ENCODE data around the gene PDE4D.

DNA sequence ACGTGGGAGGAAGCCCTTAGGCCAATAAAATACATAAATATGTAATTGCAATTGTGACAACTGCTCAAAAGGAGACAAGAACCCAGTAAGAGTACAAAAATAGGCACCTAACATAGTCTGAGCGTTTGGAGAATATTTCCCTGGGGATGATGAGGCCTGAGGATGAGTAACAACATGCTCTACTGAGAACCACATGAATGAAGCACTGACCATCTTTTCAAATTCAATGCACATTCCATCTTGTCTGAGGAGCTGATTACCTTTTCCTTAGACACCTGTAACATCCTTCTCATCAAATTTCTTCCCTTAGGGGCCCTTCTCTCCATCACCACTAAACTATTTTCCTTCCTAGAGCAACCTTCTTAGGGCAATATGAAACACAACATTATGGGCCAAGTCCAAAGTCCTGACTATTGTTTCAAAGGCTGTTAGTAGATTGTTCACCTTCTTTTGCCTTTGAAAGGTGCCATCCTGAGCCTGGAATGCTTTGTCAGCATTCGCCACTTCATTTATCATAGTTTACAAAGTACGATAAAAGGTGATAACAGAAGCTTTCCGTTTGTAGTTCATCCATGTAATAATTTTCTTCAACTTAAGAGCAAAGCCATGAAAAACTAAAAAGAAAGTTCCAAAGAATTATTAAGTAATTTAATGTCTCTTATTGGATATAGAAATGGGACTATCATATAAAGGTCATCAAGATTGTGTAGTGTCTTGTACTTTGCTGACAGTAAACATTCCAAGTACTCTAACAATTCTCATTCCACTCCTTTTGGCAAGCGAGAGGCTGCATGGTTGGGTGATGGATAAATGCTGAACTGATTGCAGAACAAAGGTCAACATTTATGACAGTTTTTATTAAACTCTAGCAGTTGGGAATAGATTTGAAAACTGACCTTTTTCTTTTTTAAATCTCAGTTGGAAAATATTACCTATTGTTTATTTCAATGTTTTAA, 471.3 kb downstream of the PDE4D start:
- TF ChIP-seq CTCF (IDR thresholded peaks at IDR 0.05) (no peak), POLR2A (IDR thresholded peaks at IDR 0.05) (no peak)

Measured in heart left ventricle (tissue), 13 donors.